GM12878 (cell line): ENCODE measurements around the gene KRR1. TPM values are rescaled to one million over a fixed set of nuclear protein-coding genes. Genes with fewer than 3 reads are reported as not detected.
A peak's percentile ranks its signal among the peaks of the same experiment; 100 is the strongest.

Experiments used
- BHLHE40 ChIP-seq, 2 experiments: fragments of 450-650 bp in 1 of 2; IDR thresholded peaks; 2 replicates each; pipeline ENCODE4 v1.6.1; 2011 to 2017; ENCODE audit warnings: low read depth in 2 of 2, borderline replicate concordance in 1 of 2, improper control_type of control experiment in 1 of 2, low read length in 1 of 2, mild to moderate bottlenecking in 1 of 2
- CREB1 ChIP-seq: IDR thresholded peaks from 2 replicates; pipeline ENCODE4 v1.6.1; 2012; ENCODE audit warnings: low read depth, mild to moderate bottlenecking, inconsistent platforms
- ETV6 ChIP-seq, 2 experiments: fragments of 450-650 bp in 1 of 2; IDR thresholded peaks in 1 of 2; conservative IDR thresholded peaks in 1 of 2; 2 replicates each; pipeline ENCODE4 v1.6.1; 2014; ENCODE audit warnings: antibody characterized with exemption in 1 of 2, borderline replicate concordance in 1 of 2, low read depth in 1 of 2, mild to moderate bottlenecking in 1 of 2, moderate library complexity in 1 of 2
- FOXK2 ChIP-seq: fragments of 450-650 bp; IDR thresholded peaks from 2 replicates; pipeline ENCODE4 v1.6.1; 2017; ENCODE audit warnings: mild to moderate bottlenecking, moderate library complexity
- GABPA ChIP-seq: IDR thresholded peaks from 2 replicates; pipeline ENCODE4 v1.6.1; 2014; ENCODE audit warnings: antibody characterized with exemption, low read depth, mild to moderate bottlenecking, inconsistent platforms
- GATAD2B ChIP-seq: fragments of 450-650 bp; conservative IDR thresholded peaks from 2 replicates; pipeline ENCODE4 v1.6.1; 2017; ENCODE audit warnings: low read depth, mild to moderate bottlenecking, moderate library complexity
- IKZF2 ChIP-seq, 2 experiments: fragments of 450-650 bp; IDR thresholded peaks; 2 replicates each; pipeline ENCODE4 v1.6.1; 2017; ENCODE audit warnings: mild to moderate bottlenecking in 2 of 2, moderate library complexity in 2 of 2
- MTA3 ChIP-seq: IDR thresholded peaks from 2 replicates; pipeline ENCODE4 v1.6.1; 2012; ENCODE audit warnings: low read length, inconsistent platforms, borderline replicate concordance
- MXI1 ChIP-seq: fragments of 150-350 bp; IDR thresholded peaks from 2 replicates; pipeline ENCODE4 v1.6.1; 2011; ENCODE audit warnings: low read depth, mild to moderate bottlenecking, inconsistent platforms, low read length, improper control_type of control experiment
- NBN ChIP-seq: fragments of 450-650 bp; IDR thresholded peaks from 2 replicates; pipeline ENCODE4 v1.6.1; 2016
- NFIC ChIP-seq: IDR thresholded peaks from 2 replicates; pipeline ENCODE4 v1.6.1; 2012; ENCODE audit warnings: low read depth, mild to moderate bottlenecking, inconsistent platforms, low read length, moderate library complexity
- NR2C2 ChIP-seq: IDR thresholded peaks from 2 replicates; pipeline ENCODE4 v1.6.1; 2011; ENCODE audit warnings: borderline replicate concordance, low read depth; ENCODE audit not compliant: control insufficient read depth, insufficient read length
- PAX5 ChIP-seq: IDR thresholded peaks from 2 replicates; pipeline ENCODE4 v1.6.1; 2011; ENCODE audit warnings: low read depth, low read length, borderline replicate concordance
- POLR2AphosphoS2 ChIP-seq: IDR thresholded peaks from 2 replicates; pipeline ENCODE4 v1.6.1; 2011; ENCODE audit warnings: low read depth, mild to moderate bottlenecking, low read length, improper control_type of control experiment, moderate library complexity
- STAT3 ChIP-seq: IDR thresholded peaks from 2 replicates; pipeline ENCODE4 v1.6.1; 2011; ENCODE audit warnings: low read depth, low read length, improper control_type of control experiment
- TARDBP ChIP-seq: IDR thresholded peaks from 2 replicates; pipeline ENCODE4 v1.6.1; 2016; ENCODE audit warnings: borderline replicate concordance
- TCF12 ChIP-seq: IDR thresholded peaks from 2 replicates; pipeline ENCODE4 v1.6.1; 2011; ENCODE audit warnings: low read depth, mild to moderate bottlenecking, low read length
- TCF3 ChIP-seq: IDR thresholded peaks from 2 replicates; pipeline ENCODE4 v1.6.1; 2012; ENCODE audit warnings: low read depth, mild to moderate bottlenecking, low read length, borderline replicate concordance; ENCODE audit not compliant: insufficient read depth
- USF2 ChIP-seq: IDR thresholded peaks from 2 replicates; pipeline ENCODE4 v1.6.1; 2011; ENCODE audit warnings: low read depth, low read length, improper control_type of control experiment, borderline replicate concordance
- ZNF687 ChIP-seq: fragments of 450-650 bp; IDR thresholded peaks from 2 replicates; pipeline ENCODE4 v1.6.1; 2017; ENCODE audit warnings: mild to moderate bottlenecking, moderate library complexity
- polyA plus RNA-seq, 11 experiments: library from polyadenylated mRNA; depleted of rRNA in 4 of 11; unstranded in 6 of 11; stranded (reverse) in 5 of 11; fragments of >200 nt; fragmentation: Nextera tagmentation in 4 of 11; fragmentation: Illumina TruSeq in 1 of 11; extraction: Ambion mirVana in 4 of 11; extraction: Trizol in 1 of 11; gene quantifications; 1 replicate in 1 of 11; 2 replicates in 10 of 11; pipeline versions ENCODE4 v1.2.1 to v1.2.3, GENCODE V29; 2011 to 2016; ENCODE audit warnings: inconsistent platforms in 2 of 11, missing spikeins in 2 of 11, low read depth in 1 of 11
- total RNA-seq, 4 experiments: library from RNA; depleted of rRNA in 3 of 4; stranded (reverse); fragments of >200 nt in 3 of 4; fragmentation: Illumina TruSeq in 1 of 4; extraction: Trizol in 1 of 4; gene quantifications; 2 replicates each; pipeline versions ENCODE4 v1.2.1 to v1.2.3, GENCODE V29; 2013 to 2021
- TF ChIP-seq, protein P1 (sequence below): IDR thresholded peaks from 2 replicates; pipeline ENCODE4 v1.6.1; 2012; ENCODE audit warnings: low read depth, low read length, improper control_type of control experiment
- TF ChIP-seq, protein P2 (sequence below): IDR thresholded peaks from 2 replicates; pipeline ENCODE4 v1.6.1; 2012; ENCODE audit warnings: low read depth, low read length, improper control_type of control experiment

Gene KRR1
- total and polyA plus RNA-seq, 10 of the 15 experiments (the other 5 are each of a cell fraction or from before 2014, with no cell fraction given): 29.6 to 103 (median 75.3) TPM

DNA sequence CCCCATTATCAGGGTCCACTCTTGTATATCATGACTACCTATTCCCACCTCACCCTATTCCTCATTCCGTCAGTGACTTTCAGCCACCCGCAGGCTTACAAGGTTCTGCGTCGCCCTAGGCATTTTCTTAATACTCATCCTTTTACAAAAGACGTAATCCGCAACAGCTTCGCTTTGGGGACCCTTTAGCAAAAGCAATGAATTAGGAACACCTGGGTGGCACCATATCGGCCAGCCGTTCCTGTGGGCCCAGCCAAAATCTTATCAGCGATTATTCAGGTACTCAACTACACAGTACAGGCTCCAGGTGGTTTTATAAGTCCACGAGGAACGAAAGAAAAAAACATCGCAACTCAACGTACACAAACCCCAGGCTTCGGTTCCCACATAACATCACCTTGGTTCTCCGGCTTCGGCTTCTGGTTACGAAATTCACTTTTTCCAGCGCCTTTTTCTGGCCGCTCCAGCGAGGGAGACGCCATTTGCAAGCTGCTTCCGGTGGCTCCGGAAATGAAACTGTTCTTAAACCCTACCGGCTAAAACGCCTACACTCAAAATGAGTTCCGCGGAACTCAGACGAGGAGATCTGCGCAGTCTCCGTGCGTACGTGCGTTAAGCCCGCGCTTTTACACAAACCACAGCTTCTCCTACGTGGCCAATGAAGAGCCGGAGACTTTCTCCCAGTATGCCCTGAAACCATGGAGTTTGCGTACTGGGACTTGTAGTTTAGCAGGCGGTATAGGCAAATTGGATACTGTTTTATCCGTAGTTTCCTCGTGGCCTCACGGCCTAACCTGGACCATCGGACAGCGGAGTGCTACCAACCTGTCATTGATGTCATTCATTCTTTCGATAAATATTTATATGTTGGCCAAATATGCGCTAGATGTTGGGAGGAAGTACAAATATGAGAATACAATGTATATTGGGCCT is at the start of gene KRR1 (continued):
- TF ChIP-seq, protein P1, sequence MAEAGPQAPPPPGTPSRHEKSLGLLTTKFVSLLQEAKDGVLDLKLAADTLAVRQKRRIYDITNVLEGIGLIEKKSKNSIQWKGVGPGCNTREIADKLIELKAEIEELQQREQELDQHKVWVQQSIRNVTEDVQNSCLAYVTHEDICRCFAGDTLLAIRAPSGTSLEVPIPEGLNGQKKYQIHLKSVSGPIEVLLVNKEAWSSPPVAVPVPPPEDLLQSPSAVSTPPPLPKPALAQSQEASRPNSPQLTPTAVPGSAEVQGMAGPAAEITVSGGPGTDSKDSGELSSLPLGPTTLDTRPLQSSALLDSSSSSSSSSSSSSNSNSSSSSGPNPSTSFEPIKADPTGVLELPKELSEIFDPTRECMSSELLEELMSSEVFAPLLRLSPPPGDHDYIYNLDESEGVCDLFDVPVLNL: peak; percentile 59; the same call in 1 of the 2 replicates
- TF ChIP-seq MXI1 (peak; percentile 89), GABPA (peak; percentile 100), ZNF687 (peak; percentile 96), STAT3 (no peak), MTA3 (peak; percentile 77; the same call in 1 of the 2 replicates), NFIC (peak; percentile 62), CREB1 (peak; percentile 69), TCF3 (peak; percentile 58; the same call in 1 of the 2 replicates), GATAD2B (0 out of 2 replicates have a peak, but pooled peaks have one; percentile 17), NR2C2 (no peak), ETV6 (conservative IDR thresholded peaks at IDR 0.05 in 1 of 2, IDR thresholded peaks at IDR 0.05 in 1 of 2; ENCODE audit: borderline replicate concordance in 1 of 2, low read depth in 1 of 2) (peak in 1 of 2 experiments; percentile 95; a peak in 2 of 4 replicates), FOXK2 (no peak), POLR2AphosphoS2 (peak; percentile 74), NBN (peak; percentile 78), IKZF2 (IDR thresholded peaks at IDR 0.05) (peak in 1 of 2 experiments; percentile 28; a peak in 2 of 4 replicates), TARDBP (peak; percentile 39; the same call in 1 of the 2 replicates), TCF12 (peak; percentile 70; the same call in 1 of the 2 replicates), USF2 (no peak), PAX5 (peak; percentile 61; the same call in 1 of the 2 replicates), BHLHE40 (IDR thresholded peaks at IDR 0.05; ENCODE audit: borderline replicate concordance in 1 of 2, low read depth in 2 of 2, low read length in 1 of 2) (peak in 1 of 2 experiments; percentile 28; a peak in 2 of 4 replicates)
- TF ChIP-seq, protein P2, sequence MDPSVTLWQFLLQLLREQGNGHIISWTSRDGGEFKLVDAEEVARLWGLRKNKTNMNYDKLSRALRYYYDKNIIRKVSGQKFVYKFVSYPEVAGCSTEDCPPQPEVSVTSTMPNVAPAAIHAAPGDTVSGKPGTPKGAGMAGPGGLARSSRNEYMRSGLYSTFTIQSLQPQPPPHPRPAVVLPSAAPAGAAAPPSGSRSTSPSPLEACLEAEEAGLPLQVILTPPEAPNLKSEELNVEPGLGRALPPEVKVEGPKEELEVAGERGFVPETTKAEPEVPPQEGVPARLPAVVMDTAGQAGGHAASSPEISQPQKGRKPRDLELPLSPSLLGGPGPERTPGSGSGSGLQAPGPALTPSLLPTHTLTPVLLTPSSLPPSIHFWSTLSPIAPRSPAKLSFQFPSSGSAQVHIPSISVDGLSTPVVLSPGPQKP: peak; percentile 96; the same call in 1 of the 2 replicates
